NCI-H2227 (cell line): ENCODE results near the gene ATP6V0C.
"Not testable (repeated sequence)": the region's sequence is repeated elsewhere in the genome, so short reads cannot be mapped to it uniquely, and the experiment has no call there.

Source experiments
- DNase-seq: peaks from one replicate; lab custom pipeline; 2025; ENCODE audit not compliant: unreplicated experiment; lab: John Stamatoyannopoulos, UW

ATP6V0C gene

GRCh38 chr16:2474877-2475412 is 38.8 kb upstream of the ATP6V0C start, which contains the start of gene TBC1D24:
TBC1D24 (plus strand) TSS chr16:2475127; CDS start chr16:2496149, 21,022 bp downstream.
- DNase-seq = peak; percentile 94

GRCh38 chr16:2475413-2476344 is 38.1 kb upstream of the ATP6V0C start:
- peak; percentile 50 for DNase-seq

- DNase-seq = no peak
These were observed 37.4 kb upstream of the ATP6V0C start for GRCh38 chr16:2476345-2476720.

GRCh38 chr16:2476741-2477140 is 37.0 kb upstream of the ATP6V0C start:
- no peak for DNase-seq

- DNase-seq = no peak
These were observed 36.4 kb upstream of the ATP6V0C start for GRCh38 chr16:2477327-2477726.

GRCh38 chr16:2478279-2478678 is 35.5 kb upstream of the ATP6V0C start:
- DNase-seq = peak; percentile 45

GRCh38 chr16:2479996-2480395 is 33.8 kb upstream of the ATP6V0C start:
- DNase-seq = not testable (repeated sequence)

- DNase-seq = no peak
These were observed 32.8 kb upstream of the ATP6V0C start for GRCh38 chr16:2480948-2481347.

GRCh38 chr16:2481676-2482075 is 32.1 kb upstream of the ATP6V0C start:
- no peak for DNase-seq

- DNase-seq = no peak
These were observed 31.5 kb upstream of the ATP6V0C start for GRCh38 chr16:2482249-2482648.

- peak; percentile 53 for DNase-seq
These were observed 30.8 kb upstream of the ATP6V0C start for GRCh38 chr16:2482708-2483534.

GRCh38 chr16:2483939-2484897 is 29.5 kb upstream of the ATP6V0C start:
- no peak for DNase-seq

- DNase-seq = no peak
These were observed 28.7 kb upstream of the ATP6V0C start for GRCh38 chr16:2484898-2485508.

- DNase-seq = no peak
These were observed 27.8 kb upstream of the ATP6V0C start for GRCh38 chr16:2485811-2486507.

GRCh38 chr16:2486645-2487516 is 26.9 kb upstream of the ATP6V0C start:
- peak; percentile 51 for DNase-seq

- no peak for DNase-seq
These were observed 26.3 kb upstream of the ATP6V0C start for GRCh38 chr16:2487517-2487842.

GRCh38 chr16:2487903-2488531 is 25.7 kb upstream of the ATP6V0C start:
- DNase-seq = no peak

GRCh38 chr16:2489581-2489980 is 24.2 kb upstream of the ATP6V0C start:
- no peak for DNase-seq
